GM19372 (cell line): ENCODE results near the gene S100A5.
"Not testable (repeated sequence)": the region's sequence is repeated elsewhere in the genome, so short reads cannot be mapped to it uniquely, and the experiment has no call there.

Experiments used
- ATAC-seq: cut with Tn5 transposase; IDR thresholded peaks from one replicate; pipeline ENCODE4 v1.9.1; 2021; ENCODE audit warnings: mild to moderate bottlenecking, low read depth, moderate library complexity; ENCODE audit not compliant: unreplicated experiment

S100A5 gene

GRCh38 chr1:153535242-153536011 is 5.3 kb downstream of the S100A5 start, which contains the start of gene S100A6:
TSS of gene S100A6 (minus strand) at chr1:153535991. CDS start at chr1:153535339, 652 bp downstream.
- ATAC-seq = no peak

GRCh38 chr1:153534925-153535241 is 5.9 kb downstream of the S100A5 start:
- no peak for ATAC-seq

GRCh38 chr1:153534226-153534924 is 6.4 kb downstream of the S100A5 start:
- ATAC-seq = no peak

GRCh38 chr1:153533689-153534201 is 7.0 kb downstream of the S100A5 start:
- no peak for ATAC-seq

GRCh38 chr1:153532769-153533599 is 7.8 kb downstream of the S100A5 start:
- ATAC-seq = no peak

GRCh38 chr1:153532181-153532580 is 8.6 kb downstream of the S100A5 start:
- no peak for ATAC-seq

- ATAC-seq = no peak
Measured at GRCh38 chr1:153531638-153532037, 9.1 kb downstream of the S100A5 start.

GRCh38 chr1:153527683-153528040 is 13.1 kb downstream of the S100A5 start:
- ATAC-seq = no peak

- no peak for ATAC-seq
Measured at GRCh38 chr1:153527023-153527682, 13.6 kb downstream of the S100A5 start.

GRCh38 chr1:153526132-153526543 is 14.6 kb downstream of the S100A5 start:
- no peak for ATAC-seq

- no peak for ATAC-seq
Measured at GRCh38 chr1:153525088-153525728, 15.5 kb downstream of the S100A5 start.

GRCh38 chr1:153522353-153523048 is 18.2 kb downstream of the S100A5 start:
- ATAC-seq = not testable (repeated sequence)

GRCh38 chr1:153521808-153522207 is 18.9 kb downstream of the S100A5 start:
- ATAC-seq = not testable (repeated sequence)

- ATAC-seq = no peak
Measured at GRCh38 chr1:153520818-153521476, 19.8 kb downstream of the S100A5 start.

- ATAC-seq = not testable (repeated sequence)
Measured at GRCh38 chr1:153520137-153520691, 20.5 kb downstream of the S100A5 start.

- no peak for ATAC-seq
Measured at GRCh38 chr1:153519242-153519641, 21.5 kb downstream of the S100A5 start.

GRCh38 chr1:153515504-153516394 is 25.0 kb downstream of the S100A5 start:
- ATAC-seq = no peak
